MM.1S (cell line): Measurements from ENCODE around the gene MKNK2.

Source experiments
- CTCF ChIP-seq: fragments of 300-600 bp; sonication (generic); IDR thresholded peaks from 2 replicates; pipeline ENCODE4 v1.5.1; 2016; ENCODE audit warnings: antibody characterized with exemption, low read length, mixed read lengths
- EZH2 ChIP-seq: fragments of 300-600 bp; sonication (generic); optimal IDR thresholded peaks from 2 replicates; pipeline ENCODE3; 2017; ENCODE audit warnings: low read depth, mild to moderate bottlenecking, antibody characterized with exemption, low read length, mixed read lengths
- EZH2phosphoT487 ChIP-seq: fragments of 300-600 bp; sonication (generic); IDR thresholded peaks from 2 replicates; pipeline ENCODE4 v1.6.1; 2018; ENCODE audit warnings: antibody characterized with exemption, low read length

GRCh38 chr19:1990230-1991017 is 60.6 kb downstream of the MKNK2 start:
- TF ChIP-seq CTCF (no peak), EZH2phosphoT487 (no peak), EZH2 (no peak)
